HG02973 (cell line): Measurements from ENCODE around the gene NOX4.

ENCODE experiments used
- ATAC-seq: cut with Tn5 transposase; IDR thresholded peaks from one replicate; pipeline ENCODE4 v1.9.1; 2021; ENCODE audit warnings: moderate library complexity; ENCODE audit not compliant: unreplicated experiment

The NOX4 gene

GRCh38 chr11:89490981-89491690 lies at the start of gene NOX4:
Gene NOX4 (minus strand): TSS chr11:89491375. CDS start chr11:89491246, 129 bp downstream.
- no peak for ATAC-seq

GRCh38 chr11:89540826-89541225 lies 49.7 kb upstream of the NOX4 start:
- ATAC-seq: no peak

GRCh38 chr11:89537936-89538335 lies 46.8 kb upstream of the NOX4 start:
- ATAC-seq: no peak

GRCh38 chr11:89536926-89537325 lies 45.8 kb upstream of the NOX4 start:
- ATAC-seq: no peak

GRCh38 chr11:89535221-89535620 lies 44.0 kb upstream of the NOX4 start:
- ATAC-seq: no peak

- ATAC-seq: no peak
Measured at GRCh38 chr11:89529626-89530380, 38.6 kb upstream of the NOX4 start.

GRCh38 chr11:89521792-89522191 lies 30.6 kb upstream of the NOX4 start:
- no peak for ATAC-seq

- no peak for ATAC-seq
Measured at GRCh38 chr11:89521294-89521693, 30.1 kb upstream of the NOX4 start.

- no peak for ATAC-seq
Measured at GRCh38 chr11:89516496-89516895, 25.3 kb upstream of the NOX4 start.

GRCh38 chr11:89508544-89508943 lies 17.4 kb upstream of the NOX4 start:
- no peak for ATAC-seq

- no peak for ATAC-seq
Measured at GRCh38 chr11:89504270-89504669, 13.1 kb upstream of the NOX4 start.

GRCh38 chr11:89503422-89503821 lies 12.2 kb upstream of the NOX4 start:
- no peak for ATAC-seq

GRCh38 chr11:89502301-89502700 lies 11.1 kb upstream of the NOX4 start:
- no peak for ATAC-seq

- ATAC-seq: no peak
Measured at GRCh38 chr11:89500336-89500735, 9.2 kb upstream of the NOX4 start.

GRCh38 chr11:89498845-89499448 lies 7.8 kb upstream of the NOX4 start:
- no peak for ATAC-seq

- ATAC-seq: no peak
Measured at GRCh38 chr11:89495951-89496350, 4.8 kb upstream of the NOX4 start.

- ATAC-seq: no peak
Measured at GRCh38 chr11:89493431-89493830, 2.3 kb upstream of the NOX4 start.

GRCh38 chr11:89490602-89490980 lies 584 bp downstream of the NOX4 start:
- ATAC-seq: no peak

- ATAC-seq: no peak
Measured at GRCh38 chr11:89489930-89490329, 1.2 kb downstream of the NOX4 start.

- no peak for ATAC-seq
Measured at GRCh38 chr11:89487016-89487415, 4.2 kb downstream of the NOX4 start.

- no peak for ATAC-seq
Measured at GRCh38 chr11:89484896-89485295, 6.3 kb downstream of the NOX4 start.

GRCh38 chr11:89477175-89477574 lies 14.0 kb downstream of the NOX4 start:
- no peak for ATAC-seq
